HEK293 (cell line): ENCODE measurements around the gene ARF4.
A peak's percentile ranks its signal among the peaks of the same experiment; 100 is the strongest.

ENCODE experiments used
- CTCF ChIA-PET: fragments of 350-600 bp; formaldehyde crosslinking; extraction: SDS; loops from one replicate; lab custom pipeline; 2021; ENCODE audit warnings: antibody characterized with exemption; lab: Yijun Ruan, JAX
- POLR2A ChIA-PET: fragments of 300-600 bp; formaldehyde crosslinking; extraction: SDS; loops from one replicate; lab custom pipeline; 2020; ENCODE audit warnings: antibody characterized with exemption, inconsistent platforms; lab: Yijun Ruan, JAX
- H3K27ac ChIP-seq: fragments of 200-500 bp; sonication (Bioruptor generic); 2 replicates; pipeline ENCODE4 v1.5.1; 2014; ENCODE audit warnings: low read depth, low read length, control low read depth, inconsistent platforms; ENCODE audit errors: extremely low read depth
- H3K36me3 ChIP-seq, 2 experiments: fragments of 200-500 bp in 1 of 2; sonication (Bioruptor generic) in 1 of 2; 1 replicate in 1 of 2; 2 replicates in 1 of 2; pipeline ENCODE4 v1.5.1; 2014 to 2017; ENCODE audit warnings: inconsistent platforms in 2 of 2, low read length in 2 of 2; ENCODE audit not compliant: control insufficient read depth in 2 of 2, insufficient read depth in 1 of 2
- H3K4me1 ChIP-seq: fragments of 200-500 bp; sonication (Bioruptor generic); 2 replicates; pipeline ENCODE4 v1.5.1; 2014; ENCODE audit warnings: mild to moderate bottlenecking, low read length, inconsistent platforms; ENCODE audit not compliant: control insufficient read depth, insufficient read depth
- H3K4me3 ChIP-seq: 2 replicates; pipeline ENCODE4 v1.5.1; 2011; ENCODE audit warnings: low read depth, mild to moderate bottlenecking, control low read depth, low read length, moderate library complexity
- H3K9me3 ChIP-seq: fragments of 200-500 bp; sonication (Bioruptor generic); 2 replicates; pipeline ENCODE4 v1.5.1; 2014; ENCODE audit warnings: low read depth, low read length, inconsistent platforms; ENCODE audit not compliant: control insufficient read depth, insufficient read depth
- BCL11A ChIP-seq: fragments of 450-650 bp; formaldehyde crosslinking; IDR thresholded peaks from 2 replicates; pipeline ENCODE4 v1.5.1; 2016; ENCODE audit warnings: low read depth, missing biosample characterization, missing genetic modification characterization
- HIC1 ChIP-seq: fragments of 450-650 bp; formaldehyde crosslinking; IDR thresholded peaks from 2 replicates; pipeline ENCODE4 v1.5.1; 2016; ENCODE audit warnings: missing biosample characterization, missing genetic modification characterization
- HOXA7 ChIP-seq: sonication (generic); formaldehyde crosslinking; IDR thresholded peaks from 2 replicates; pipeline ENCODE4 v1.8.1; 2022; ENCODE audit warnings: missing genetic modification reagents, borderline replicate concordance
- KLF16 ChIP-seq: fragments of 450-650 bp; formaldehyde crosslinking; IDR thresholded peaks from 2 replicates; pipeline ENCODE4 v1.5.1; 2017; ENCODE audit warnings: missing biosample characterization, missing genetic modification characterization
- PRDM1 ChIP-seq: fragments of 450-650 bp; formaldehyde crosslinking; IDR thresholded peaks from 2 replicates; pipeline ENCODE4; 2016; ENCODE audit warnings: missing biosample characterization, missing genetic modification characterization
- SALL2 ChIP-seq: fragments of 450-650 bp; formaldehyde crosslinking; IDR thresholded peaks from 2 replicates; pipeline ENCODE4 v1.5.0; 2017; ENCODE audit warnings: missing biosample characterization, mild to moderate bottlenecking, missing genetic modification characterization, borderline replicate concordance
- ZBTB10 ChIP-seq: fragments of 450-650 bp; formaldehyde crosslinking; IDR thresholded peaks from 2 replicates; pipeline ENCODE4 v1.5.1; 2016; ENCODE audit warnings: missing biosample characterization, missing genetic modification characterization
- ZBTB26 ChIP-seq: fragments of 450-650 bp; formaldehyde crosslinking; optimal IDR thresholded peaks from 2 replicates; pipeline ENCODE3; 2016; ENCODE audit warnings: missing biosample characterization, mild to moderate bottlenecking, missing genetic modification characterization
- ZBTB6 ChIP-seq: fragments of 450-650 bp; formaldehyde crosslinking; IDR thresholded peaks from 2 replicates; pipeline ENCODE4 v1.5.1; 2017; ENCODE audit warnings: missing biosample characterization, missing genetic modification characterization
- ZFHX2 ChIP-seq: fragments of 450-650 bp; formaldehyde crosslinking; conservative IDR thresholded peaks from 2 replicates; pipeline ENCODE4 v1.5.1; 2016; ENCODE audit warnings: missing biosample characterization, missing genetic modification characterization
- ZNF239 ChIP-seq: fragments of 450-650 bp; formaldehyde crosslinking; IDR thresholded peaks from 2 replicates; pipeline ENCODE4 v1.5.1; 2016; ENCODE audit warnings: missing biosample characterization, missing genetic modification characterization
- ZNF324 ChIP-seq: fragments of 450-650 bp; formaldehyde crosslinking; IDR thresholded peaks from 2 replicates; pipeline ENCODE4 v1.5.1; 2016; ENCODE audit warnings: missing biosample characterization, missing genetic modification characterization
- ZNF366 ChIP-seq: fragments of 450-650 bp; formaldehyde crosslinking; conservative IDR thresholded peaks from 2 replicates; pipeline ENCODE4 v1.5.1; 2016; ENCODE audit warnings: missing biosample characterization, missing genetic modification characterization
- ZNF433 ChIP-seq: fragments of 450-650 bp; formaldehyde crosslinking; IDR thresholded peaks from 2 replicates; pipeline ENCODE4 v1.5.1; 2016; ENCODE audit warnings: missing biosample characterization, missing genetic modification characterization, low read depth
- ZNF600 ChIP-seq: fragments of 450-650 bp; formaldehyde crosslinking; IDR thresholded peaks from 2 replicates; pipeline ENCODE4 v1.5.1; 2016; ENCODE audit warnings: missing biosample characterization, missing genetic modification characterization
- ZNF701 ChIP-seq: fragments of 450-650 bp; formaldehyde crosslinking; IDR thresholded peaks from 2 replicates; pipeline ENCODE4 v1.5.1; 2016; ENCODE audit warnings: missing biosample characterization, missing genetic modification characterization
- ZNF792 ChIP-seq: fragments of 450-650 bp; formaldehyde crosslinking; IDR thresholded peaks from 2 replicates; pipeline ENCODE4 v1.5.1; 2016; ENCODE audit warnings: missing biosample characterization, missing genetic modification characterization
- TF ChIP-seq, protein P1 (sequence below): fragments of 450-650 bp; formaldehyde crosslinking; IDR thresholded peaks from 2 replicates; pipeline ENCODE4 v1.5.1; 2017; ENCODE audit warnings: missing biosample characterization, missing genetic modification characterization
- TF ChIP-seq, protein P2 (sequence below): fragments of 450-650 bp; formaldehyde crosslinking; IDR thresholded peaks from 2 replicates; pipeline ENCODE4 v1.5.1; 2016; ENCODE audit warnings: missing biosample characterization, missing genetic modification characterization
- TF ChIP-seq, protein P3 (sequence below): fragments of 450-650 bp; formaldehyde crosslinking; IDR thresholded peaks from 2 replicates; pipeline ENCODE4 v1.5.1; 2017; ENCODE audit warnings: missing biosample characterization, missing genetic modification characterization

ARF4 gene

GRCh38 chr3:57544181-57545125, 52.7 kb downstream of the ARF4 start, which contains the start of gene DNAH12 (continued):
- TF ChIP-seq, protein P1, sequence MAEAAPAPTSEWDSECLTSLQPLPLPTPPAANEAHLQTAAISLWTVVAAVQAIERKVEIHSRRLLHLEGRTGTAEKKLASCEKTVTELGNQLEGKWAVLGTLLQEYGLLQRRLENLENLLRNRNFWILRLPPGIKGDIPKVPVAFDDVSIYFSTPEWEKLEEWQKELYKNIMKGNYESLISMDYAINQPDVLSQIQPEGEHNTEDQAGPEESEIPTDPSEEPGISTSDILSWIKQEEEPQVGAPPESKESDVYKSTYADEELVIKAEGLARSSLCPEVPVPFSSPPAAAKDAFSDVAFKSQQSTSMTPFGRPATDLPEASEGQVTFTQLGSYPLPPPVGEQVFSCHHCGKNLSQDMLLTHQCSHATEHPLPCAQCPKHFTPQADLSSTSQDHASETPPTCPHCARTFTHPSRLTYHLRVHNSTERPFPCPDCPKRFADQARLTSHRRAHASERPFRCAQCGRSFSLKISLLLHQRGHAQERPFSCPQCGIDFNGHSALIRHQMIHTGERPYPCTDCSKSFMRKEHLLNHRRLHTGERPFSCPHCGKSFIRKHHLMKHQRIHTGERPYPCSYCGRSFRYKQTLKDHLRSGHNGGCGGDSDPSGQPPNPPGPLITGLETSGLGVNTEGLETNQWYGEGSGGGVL (tag by site-specific recombination) = no peak
- no peak for TF ChIP-seq BCL11A (tag by site-specific recombination)
- TF ChIP-seq ZNF701 = no peak
- no peak for TF ChIP-seq ZNF366 (tag by site-specific recombination)
- no peak for TF ChIP-seq HOXA7 (CRISPR knock-in tag)
- no peak for TF ChIP-seq ZNF600 (tag by site-specific recombination)

DNA sequence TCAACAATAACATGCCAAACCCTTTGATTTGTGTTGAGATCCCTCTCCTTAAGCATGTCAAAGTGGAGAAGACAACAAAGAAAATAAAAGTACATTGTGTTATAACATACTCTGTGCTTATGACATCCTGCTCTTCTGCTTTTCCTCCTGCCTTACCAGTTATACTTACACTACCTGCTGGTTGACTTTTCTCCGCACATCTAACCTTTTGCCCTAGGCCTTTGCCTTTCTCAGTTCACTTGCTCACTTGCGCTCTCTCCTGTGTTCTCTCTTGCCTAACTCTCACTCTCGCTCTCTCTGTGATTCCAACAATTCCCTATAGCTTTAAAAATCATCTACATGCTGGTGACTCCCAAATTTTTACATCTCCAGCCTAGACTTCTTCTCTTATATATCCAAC, 58.7 kb downstream of the ARF4 start:
- no peak overlapping the region for H3K4me3 ChIP-seq
- no peaks in the 10 kb centered on the region for H3K36me3 ChIP-seq
- CTCF ChIA-PET = interaction anchor here (0.7 kb wide), 1 partner anchor 19 kb away, joined by 3 read pairs; no protein-coding TSS in a partner anchor
- H3K4me1 ChIP-seq = no peaks in the 10 kb centered on the region
- POLR2A ChIA-PET = no interaction called here
- H3K9me3 ChIP-seq = no peaks in the 10 kb centered on the region
- TF ChIP-seq ZNF324 (tag by site-specific recombination) = no peak
- TF ChIP-seq PRDM1 (tag by site-specific recombination) = peak; percentile 77
- no peak overlapping the region for H3K27ac ChIP-seq

DNA sequence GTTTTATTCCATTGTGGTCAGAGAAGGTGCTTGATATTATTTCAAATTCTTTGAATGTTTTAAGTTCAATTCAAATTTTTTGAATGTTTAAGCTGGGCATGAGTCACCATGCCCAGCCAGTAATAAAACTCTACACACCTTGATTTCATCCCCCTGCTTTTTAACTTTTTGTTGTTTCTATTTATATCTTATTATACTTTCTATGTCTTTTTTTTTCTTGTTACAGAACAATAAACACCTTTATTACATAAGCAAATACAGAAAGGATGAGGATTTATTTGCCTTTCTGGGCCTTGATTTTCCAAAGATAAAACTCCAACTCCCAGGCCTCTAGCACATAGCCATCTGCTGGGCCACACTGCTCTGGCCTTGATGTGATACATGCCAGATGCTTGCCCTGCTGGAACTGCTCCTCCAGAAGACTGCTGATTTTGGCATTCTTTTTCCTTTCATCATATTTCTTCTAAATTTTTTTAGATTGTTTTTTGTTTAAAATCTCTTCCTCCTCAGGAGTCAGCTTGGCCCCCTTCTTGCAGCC, 67.0 kb downstream of the ARF4 start:
- CTCF ChIA-PET = interaction anchor here (0.7 kb wide), 1 partner anchor 32 kb away, joined by 3 read pairs; no protein-coding TSS in a partner anchor
- Histone ChIP-seq H3K27ac (no peak overlapping the region), H3K4me1 (no peaks in the 10 kb centered on the region), H3K9me3 (no peaks in the 10 kb centered on the region), H3K36me3 (no peaks in the 10 kb centered on the region), H3K4me3 (no peak overlapping the region)
- POLR2A ChIA-PET = no interaction called here
- no peak for TF ChIP-seq ZBTB10 (tag by site-specific recombination)
- no peak for TF ChIP-seq ZBTB26 (tag by site-specific recombination)
- TF ChIP-seq HIC1 (tag by site-specific recombination) = no peak
- no peak for TF ChIP-seq ZFHX2 (tag by site-specific recombination)
- no peak for TF ChIP-seq ZNF792 (tag by site-specific recombination)
- no peak for TF ChIP-seq KLF16 (tag by site-specific recombination)
- TF ChIP-seq, protein P2, sequence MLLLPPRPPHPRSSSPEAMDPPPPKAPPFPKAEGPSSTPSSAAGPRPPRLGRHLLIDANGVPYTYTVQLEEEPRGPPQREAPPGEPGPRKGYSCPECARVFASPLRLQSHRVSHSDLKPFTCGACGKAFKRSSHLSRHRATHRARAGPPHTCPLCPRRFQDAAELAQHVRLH (tag by site-specific recombination) = no peak
- no peak for TF ChIP-seq ZNF239 (tag by site-specific recombination)
- TF ChIP-seq SALL2 = no peak
- no peak for TF ChIP-seq ZNF433 (tag by site-specific recombination)
- TF ChIP-seq, protein P3, sequence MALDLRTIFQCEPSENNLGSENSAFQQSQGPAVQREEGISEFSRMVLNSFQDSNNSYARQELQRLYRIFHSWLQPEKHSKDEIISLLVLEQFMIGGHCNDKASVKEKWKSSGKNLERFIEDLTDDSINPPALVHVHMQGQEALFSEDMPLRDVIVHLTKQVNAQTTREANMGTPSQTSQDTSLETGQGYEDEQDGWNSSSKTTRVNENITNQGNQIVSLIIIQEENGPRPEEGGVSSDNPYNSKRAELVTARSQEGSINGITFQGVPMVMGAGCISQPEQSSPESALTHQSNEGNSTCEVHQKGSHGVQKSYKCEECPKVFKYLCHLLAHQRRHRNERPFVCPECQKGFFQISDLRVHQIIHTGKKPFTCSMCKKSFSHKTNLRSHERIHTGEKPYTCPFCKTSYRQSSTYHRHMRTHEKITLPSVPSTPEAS (tag by site-specific recombination) = no peak
- TF ChIP-seq ZBTB6 (tag by site-specific recombination) = no peak
- TF ChIP-seq BCL11A (tag by site-specific recombination) = no peak
